Hepatocyte (in vitro differentiated cells): ENCODE measurements around the gene STARD9. TPM values are rescaled to one million over a fixed set of nuclear protein-coding genes. Genes with fewer than 3 reads are reported as not detected.
"Not testable (repeated sequence)": the region's sequence is repeated elsewhere in the genome, so short reads cannot be mapped to it uniquely, and the experiment has no call there.

ENCODE experiments used
- DNase-seq: peaks from one replicate; pipeline ENCODE4 v3.0.0-alpha.2; 2016; ENCODE audit warnings: low spot score
- H2AFZ ChIP-seq: fragments of 200-600 bp; sonication (generic); 2 replicates; pipeline ENCODE4 v1.6.0; 2016; ENCODE audit warnings: antibody characterized with exemption, mild to moderate bottlenecking
- H3K27ac ChIP-seq: fragments of 200-600 bp; sonication (generic); 2 replicates; pipeline ENCODE4 v1.5.1; 2016; ENCODE audit warnings: mild to moderate bottlenecking
- H3K27me3 ChIP-seq: fragments of 200-600 bp; sonication (generic); 2 replicates; pipeline ENCODE4 v1.6.1; 2016
- H3K36me3 ChIP-seq: fragments of 200-600 bp; sonication (generic); replicated peaks from 2 replicates; pipeline ENCODE4 v1.5.1; 2016; ENCODE audit warnings: low read depth; ENCODE audit not compliant: insufficient read depth
- H3K4me1 ChIP-seq: fragments of 200-600 bp; sonication (generic); 2 replicates; pipeline ENCODE4 v1.5.1; 2016; ENCODE audit warnings: mild to moderate bottlenecking, moderate library complexity; ENCODE audit not compliant: insufficient read depth
- H3K4me2 ChIP-seq: fragments of 200-600 bp; sonication (generic); 2 replicates; pipeline ENCODE4 v1.6.0; 2016
- H3K4me3 ChIP-seq: fragments of 200-600 bp; sonication (generic); 2 replicates; pipeline ENCODE4 v1.5.1; 2016; ENCODE audit warnings: mild to moderate bottlenecking
- H3K79me2 ChIP-seq: fragments of 200-600 bp; sonication (generic); 2 replicates; pipeline ENCODE4 v1.6.0; 2017; ENCODE audit warnings: mild to moderate bottlenecking
- H3K9me2 ChIP-seq: fragments of 200-600 bp; sonication (generic); replicated peaks from 2 replicates; pipeline ENCODE4 v1.6.0; 2017; ENCODE audit warnings: mild to moderate bottlenecking; ENCODE audit not compliant: insufficient read depth
- H3K9me3 ChIP-seq: fragments of 200-600 bp; sonication (generic); 2 replicates; pipeline ENCODE4 v1.5.1; 2016; ENCODE audit warnings: low read depth, mild to moderate bottlenecking
- H4K20me1 ChIP-seq: fragments of 200-600 bp; sonication (generic); 2 replicates; pipeline ENCODE4 v1.6.0; 2016; ENCODE audit warnings: mild to moderate bottlenecking; ENCODE audit not compliant: insufficient read depth, poor library complexity, severe bottlenecking
- EZH2 ChIP-seq: fragments of 200-600 bp; sonication (generic); IDR thresholded peaks from 2 replicates; pipeline ENCODE4 v1.6.1; 2016; ENCODE audit warnings: antibody characterized with exemption, mild to moderate bottlenecking, borderline replicate concordance
- EZH2phosphoT487 ChIP-seq: fragments of 200-600 bp; sonication (generic); IDR thresholded peaks from one replicate; pipeline ENCODE4 v1.6.1; 2018; ENCODE audit warnings: antibody characterized with exemption, mild to moderate bottlenecking, low read depth, moderate library complexity; ENCODE audit not compliant: unreplicated experiment, severe bottlenecking
- WGBS: methylation state at CpG from one replicate; pipeline ENCODE4 v1.1.6; 2016; ENCODE audit warnings: low lambda C conversion rate; ENCODE audit errors: missing lambda C conversion rate; 5-methylcytosine and 5-hydroxymethylcytosine counted together
- polyA plus RNA-seq: library from polyadenylated mRNA; unstranded; fragments of >200 nt; fragmentation: Nextera tagmentation; extraction: Ambion mirVana; gene quantifications from 2 replicates; pipeline ENCODE4 v1.2.1, GENCODE V29; 2016
- total RNA-seq: library from RNA; depleted of rRNA; stranded (reverse); fragments of >200 nt; gene quantifications from 2 replicates; pipeline ENCODE4 v1.2.3, GENCODE V29; 2014
- TF ChIP-seq, protein P1 (sequence below): fragments of 200-600 bp; sonication (generic); IDR thresholded peaks from 2 replicates; pipeline ENCODE4 v1.5.1; 2016; ENCODE audit warnings: antibody characterized with exemption, mild to moderate bottlenecking; ENCODE audit not compliant: poor library complexity

STARD9 gene
- total and polyA plus RNA-seq, 2 experiments from 2014 or later: 0.50 to 3.0 TPM

DNA sequence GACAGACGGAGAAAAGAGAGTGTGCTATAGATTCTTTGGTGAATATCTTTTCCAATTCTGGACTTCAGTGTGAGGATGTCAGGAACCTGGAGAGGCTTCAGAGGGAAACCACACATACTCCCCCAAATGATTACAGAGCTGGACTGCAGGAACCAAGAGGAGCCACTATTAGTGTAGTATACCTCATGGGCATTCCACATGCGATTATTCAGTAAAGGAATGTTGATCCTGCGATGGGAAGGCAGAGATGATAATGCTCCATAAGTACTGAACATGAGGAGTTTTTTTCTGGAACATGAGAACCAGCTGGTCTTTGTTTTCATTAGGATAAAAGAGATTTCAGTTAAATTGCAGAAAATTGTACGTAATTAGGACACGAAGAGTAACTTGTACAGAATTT is 18.7 kb downstream of the STARD9 start:
- H3K79me2 ChIP-seq: no peaks in the 10 kb centered on the region
- H3K9me2 ChIP-seq: no peaks in the 10 kb centered on the region
- H3K4me2 ChIP-seq: no peak overlapping the region
- no peaks in the 10 kb centered on the region for H3K27me3 ChIP-seq
- no peaks in the 10 kb centered on the region for H3K4me1 ChIP-seq
- DNase-seq: no peak
- TF ChIP-seq, protein P1, sequence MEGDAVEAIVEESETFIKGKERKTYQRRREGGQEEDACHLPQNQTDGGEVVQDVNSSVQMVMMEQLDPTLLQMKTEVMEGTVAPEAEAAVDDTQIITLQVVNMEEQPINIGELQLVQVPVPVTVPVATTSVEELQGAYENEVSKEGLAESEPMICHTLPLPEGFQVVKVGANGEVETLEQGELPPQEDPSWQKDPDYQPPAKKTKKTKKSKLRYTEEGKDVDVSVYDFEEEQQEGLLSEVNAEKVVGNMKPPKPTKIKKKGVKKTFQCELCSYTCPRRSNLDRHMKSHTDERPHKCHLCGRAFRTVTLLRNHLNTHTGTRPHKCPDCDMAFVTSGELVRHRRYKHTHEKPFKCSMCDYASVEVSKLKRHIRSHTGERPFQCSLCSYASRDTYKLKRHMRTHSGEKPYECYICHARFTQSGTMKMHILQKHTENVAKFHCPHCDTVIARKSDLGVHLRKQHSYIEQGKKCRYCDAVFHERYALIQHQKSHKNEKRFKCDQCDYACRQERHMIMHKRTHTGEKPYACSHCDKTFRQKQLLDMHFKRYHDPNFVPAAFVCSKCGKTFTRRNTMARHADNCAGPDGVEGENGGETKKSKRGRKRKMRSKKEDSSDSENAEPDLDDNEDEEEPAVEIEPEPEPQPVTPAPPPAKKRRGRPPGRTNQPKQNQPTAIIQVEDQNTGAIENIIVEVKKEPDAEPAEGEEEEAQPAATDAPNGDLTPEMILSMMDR: no peak
- TF ChIP-seq EZH2: no peak
- no peak for TF ChIP-seq EZH2phosphoT487
- no peak overlapping the region for H3K4me3 ChIP-seq
- 66% methylated on average over 5 of the region's 5 CpGs for WGBS
- H3K36me3 ChIP-seq: no peaks in the 10 kb centered on the region
- no peak overlapping the region for H3K27ac ChIP-seq
- no peaks in the 10 kb centered on the region for H4K20me1 ChIP-seq
- no peaks in the 10 kb centered on the region for H3K9me3 ChIP-seq
- no peak overlapping the region for H2AFZ ChIP-seq

DNA sequence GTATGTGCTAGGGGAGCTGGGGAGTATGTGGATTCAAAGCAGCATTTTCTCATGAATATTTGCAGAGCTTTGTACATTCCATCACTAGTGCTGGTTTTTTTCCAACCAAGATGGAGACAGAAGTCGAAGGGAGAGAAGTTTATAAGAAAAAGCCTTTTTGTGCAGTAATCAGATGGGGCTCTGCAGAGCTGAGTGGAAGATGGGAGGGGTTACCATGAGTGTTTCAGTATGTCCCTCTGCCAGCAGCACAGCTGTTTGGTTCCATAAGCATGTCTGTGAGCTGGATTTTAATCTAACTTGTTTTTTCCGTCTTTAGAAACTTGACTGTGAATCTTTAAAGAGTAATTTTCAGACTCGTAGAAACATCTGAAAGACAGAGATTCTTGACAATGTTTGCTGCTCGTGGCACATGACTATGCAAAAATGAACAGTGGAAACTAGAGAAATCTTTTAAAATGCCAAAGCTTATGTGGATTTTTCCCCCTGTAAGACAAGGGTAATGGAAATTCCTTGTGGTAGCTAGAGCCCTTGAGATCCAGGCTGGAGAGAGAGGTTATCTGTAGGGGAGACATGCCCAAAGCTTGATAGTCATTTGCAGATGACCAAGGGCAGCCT is 20.3 kb downstream of the STARD9 start:
- no peaks in the 10 kb centered on the region for H3K27me3 ChIP-seq
- H3K4me2 ChIP-seq: peak overlapping the region; percentile 49
- peak; percentile 45 for DNase-seq
- no peaks in the 10 kb centered on the region for H3K36me3 ChIP-seq
- H3K27ac ChIP-seq: peak overlapping the region; percentile 31
- no peak overlapping the region for H2AFZ ChIP-seq
- WGBS: 62% methylated on average over 4 of the region's 4 CpGs
- no peaks in the 10 kb centered on the region for H4K20me1 ChIP-seq
- no peaks in the 10 kb centered on the region for H3K9me3 ChIP-seq
- H3K4me1 ChIP-seq: no peaks in the 10 kb centered on the region
- H3K4me3 ChIP-seq: no peak overlapping the region
- H3K79me2 ChIP-seq: no peaks in the 10 kb centered on the region
- TF ChIP-seq EZH2 (no peak), EZH2phosphoT487 (no peak)
- TF ChIP-seq, protein P1: no peak
- H3K9me2 ChIP-seq: no peaks in the 10 kb centered on the region

DNA sequence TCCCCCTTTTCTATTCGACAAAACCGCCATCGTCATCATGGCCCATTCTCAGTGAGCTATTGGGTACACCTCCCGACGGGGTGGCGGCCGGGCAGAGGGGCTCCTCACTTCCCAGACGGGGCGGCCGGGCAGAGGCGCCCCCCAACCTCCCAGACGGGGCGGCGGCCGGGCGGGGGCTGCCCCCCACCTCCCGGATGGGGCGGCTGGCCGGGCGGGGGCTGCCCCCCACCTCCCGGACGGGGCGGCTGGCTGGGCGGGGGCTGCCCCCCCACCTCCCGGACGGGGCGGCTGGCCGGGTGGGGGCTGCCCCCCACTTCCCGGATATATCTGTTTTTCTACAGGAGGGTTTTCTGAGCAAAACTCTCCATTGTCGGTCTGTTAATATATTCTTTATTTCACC is 25.9 kb downstream of the STARD9 start:
- not testable (repeated sequence) for H2AFZ ChIP-seq, H3K27me3 ChIP-seq, H3K4me3 ChIP-seq, H3K27ac ChIP-seq, H3K79me2 ChIP-seq, H3K9me3 ChIP-seq, H4K20me1 ChIP-seq, H3K36me3 ChIP-seq, H3K9me2 ChIP-seq, H3K4me2 ChIP-seq, DNase-seq
- peaks cover 10% of the 10 kb centered on the region for H3K4me1 ChIP-seq
- WGBS: 93% methylated on average over 9 of the region's 30 CpGs

DNA sequence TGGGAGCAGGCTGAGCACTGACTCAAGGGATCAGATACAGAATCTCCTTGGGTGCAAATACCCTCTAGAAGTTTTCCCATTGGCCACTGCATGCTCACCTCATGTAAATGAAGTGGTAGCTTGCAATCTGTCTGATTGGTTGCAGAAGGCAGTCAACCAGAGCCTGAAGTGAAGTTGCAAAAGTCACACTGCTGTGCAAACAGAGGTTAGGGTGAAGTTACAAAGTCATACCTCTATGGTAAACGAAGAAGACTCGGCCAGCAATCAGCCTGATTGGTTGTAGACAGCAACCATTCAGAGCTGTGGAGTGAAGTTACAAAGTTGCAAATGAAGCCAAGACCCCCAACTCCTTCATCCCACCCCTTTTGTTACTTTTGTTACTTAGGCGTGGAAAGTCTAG is 27.1 kb downstream of the STARD9 start:
- Histone ChIP-seq H3K36me3 (no peaks in the 10 kb centered on the region), H3K79me2 (no peaks in the 10 kb centered on the region), H3K4me1 (peaks cover 10% of the 10 kb centered on the region), H4K20me1 (no peaks in the 10 kb centered on the region), H3K27me3 (no peaks in the 10 kb centered on the region), H3K27ac (no peak overlapping the region), H3K9me3 (no peaks in the 10 kb centered on the region), H2AFZ (no peak overlapping the region), H3K9me2 (no peaks in the 10 kb centered on the region), H3K4me3 (no peak overlapping the region), H3K4me2 (no peak overlapping the region)
- no peak for DNase-seq
- 84% methylated on average over 3 of the region's 3 CpGs for WGBS
- TF ChIP-seq EZH2: no peak
- TF ChIP-seq, protein P1: no peak
- TF ChIP-seq EZH2phosphoT487: no peak
